Activated T-cell treated with anti-CD3 and anti-CD28 coated beads for 4 hours (primary cell): ENCODE measurements around the gene RBM7.

Source experiments
- DNase-seq: peaks from one replicate; pipeline ENCODE4 v3.0.0-alpha.2; 2020

RBM7 gene

GRCh38 chr11:114397349-114397982 is 3.0 kb upstream of the RBM7 start:
- DNase-seq, result no peak

DNA sequence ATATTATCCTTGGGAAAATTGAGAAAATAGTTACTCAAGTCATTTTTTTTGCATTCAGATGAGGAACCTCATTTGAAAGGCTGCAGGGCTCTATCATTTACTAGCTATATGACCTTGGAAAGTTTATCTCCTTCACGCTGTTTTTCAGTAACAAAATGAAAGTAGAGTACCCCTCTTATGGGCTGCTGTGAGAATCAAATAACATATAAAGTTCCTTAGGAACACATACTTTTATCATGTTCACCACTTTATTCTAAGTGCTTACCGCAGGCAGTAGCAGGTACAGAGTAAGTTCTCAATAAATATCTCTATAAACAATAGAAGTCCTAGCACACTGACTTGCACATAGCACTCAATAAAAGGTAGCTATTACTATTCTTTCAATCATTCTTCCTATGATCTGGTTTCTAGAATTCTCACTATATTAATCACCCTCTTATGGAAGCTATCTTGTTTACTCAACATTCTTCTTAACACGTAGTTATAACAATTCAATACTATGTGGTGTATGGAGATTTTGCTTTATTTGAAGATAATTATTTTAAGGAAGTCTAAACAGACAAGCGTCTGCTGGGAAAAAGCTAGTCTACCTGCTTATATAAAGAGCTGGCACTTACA is 2.1 kb upstream of the RBM7 start:
- DNase-seq, result no peak

- DNase-seq, result no peak
Measured at GRCh38 chr11:114399490-114400215, 813 bp upstream of the RBM7 start.

- DNase-seq, result no peak
Measured at GRCh38 chr11:114400915-114401223, 403 bp downstream of the RBM7 start.

GRCh38 chr11:114401311-114401710 is 845 bp downstream of the RBM7 start:
- DNase-seq, result no peak

DNA sequence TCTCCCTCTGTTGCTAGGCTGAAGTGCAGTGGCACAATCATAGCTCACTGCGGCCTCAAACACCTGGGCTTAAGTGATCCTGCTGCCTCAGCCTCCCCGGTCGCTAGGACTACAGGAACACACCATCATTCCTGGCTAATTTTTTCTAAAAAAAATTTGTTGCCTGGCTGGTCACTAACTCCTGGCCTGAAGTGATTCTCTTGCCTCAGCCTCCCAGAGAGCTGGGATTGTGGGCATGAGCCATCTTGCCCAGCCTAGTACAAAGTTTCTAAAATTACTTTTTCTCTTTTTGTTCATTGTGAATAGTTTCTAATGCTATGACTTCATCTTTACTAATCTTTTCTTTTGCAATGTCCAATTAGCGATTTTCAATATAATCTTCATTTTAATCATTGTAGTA is 12.5 kb downstream of the RBM7 start:
- DNase-seq, result no peak

DNA sequence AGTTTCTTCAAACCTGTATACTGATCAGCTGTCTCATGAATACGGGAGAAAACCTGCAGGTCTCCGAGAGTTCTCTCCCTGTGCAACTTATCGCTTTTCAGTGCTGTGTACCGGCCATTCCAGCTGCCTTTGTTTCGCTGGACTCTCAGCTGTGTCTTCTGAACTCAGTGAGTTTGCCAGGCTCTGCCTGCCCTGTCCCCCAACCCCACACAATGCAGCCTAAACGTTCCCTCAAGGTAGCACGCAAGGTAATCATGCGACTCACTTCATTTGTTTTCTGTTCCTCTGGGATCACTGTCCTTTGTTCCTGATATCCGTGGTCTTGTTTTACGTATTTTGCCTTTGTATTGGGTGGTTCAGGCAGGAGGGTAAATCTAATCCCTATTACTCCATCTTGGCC is 13.5 kb downstream of the RBM7 start:
- no peak for DNase-seq

- no peak for DNase-seq
Measured at GRCh38 chr11:114416441-114416961, 16.0 kb downstream of the RBM7 start.

GRCh38 chr11:114426280-114426679 is 25.8 kb downstream of the RBM7 start:
- no peak for DNase-seq

GRCh38 chr11:114430290-114430689 is 29.8 kb downstream of the RBM7 start:
- no peak for DNase-seq

DNA sequence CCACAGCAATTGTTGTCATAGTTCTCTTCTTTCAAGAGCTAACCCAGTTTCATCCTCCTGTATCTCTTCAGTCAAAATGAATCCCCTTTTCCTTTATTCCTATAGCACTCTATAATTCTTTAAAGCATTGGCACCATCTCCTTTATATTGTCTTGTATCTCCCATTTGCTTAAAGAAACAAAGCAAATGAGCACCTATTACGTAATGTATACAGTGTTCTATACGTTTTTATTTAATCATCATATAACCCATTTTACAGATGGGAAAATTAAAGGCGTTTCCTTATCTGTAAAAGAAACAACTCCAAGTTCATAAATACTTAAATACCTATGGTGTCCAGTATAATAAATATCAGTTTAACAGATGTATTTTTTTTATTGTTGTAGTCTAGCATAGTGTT is 32.4 kb downstream of the RBM7 start:
- DNase-seq, result no peak

GRCh38 chr11:114433376-114433775 is 32.9 kb downstream of the RBM7 start:
- DNase-seq, result no peak

- DNase-seq, result no peak
Measured at GRCh38 chr11:114438303-114438702, 37.8 kb downstream of the RBM7 start.

DNA sequence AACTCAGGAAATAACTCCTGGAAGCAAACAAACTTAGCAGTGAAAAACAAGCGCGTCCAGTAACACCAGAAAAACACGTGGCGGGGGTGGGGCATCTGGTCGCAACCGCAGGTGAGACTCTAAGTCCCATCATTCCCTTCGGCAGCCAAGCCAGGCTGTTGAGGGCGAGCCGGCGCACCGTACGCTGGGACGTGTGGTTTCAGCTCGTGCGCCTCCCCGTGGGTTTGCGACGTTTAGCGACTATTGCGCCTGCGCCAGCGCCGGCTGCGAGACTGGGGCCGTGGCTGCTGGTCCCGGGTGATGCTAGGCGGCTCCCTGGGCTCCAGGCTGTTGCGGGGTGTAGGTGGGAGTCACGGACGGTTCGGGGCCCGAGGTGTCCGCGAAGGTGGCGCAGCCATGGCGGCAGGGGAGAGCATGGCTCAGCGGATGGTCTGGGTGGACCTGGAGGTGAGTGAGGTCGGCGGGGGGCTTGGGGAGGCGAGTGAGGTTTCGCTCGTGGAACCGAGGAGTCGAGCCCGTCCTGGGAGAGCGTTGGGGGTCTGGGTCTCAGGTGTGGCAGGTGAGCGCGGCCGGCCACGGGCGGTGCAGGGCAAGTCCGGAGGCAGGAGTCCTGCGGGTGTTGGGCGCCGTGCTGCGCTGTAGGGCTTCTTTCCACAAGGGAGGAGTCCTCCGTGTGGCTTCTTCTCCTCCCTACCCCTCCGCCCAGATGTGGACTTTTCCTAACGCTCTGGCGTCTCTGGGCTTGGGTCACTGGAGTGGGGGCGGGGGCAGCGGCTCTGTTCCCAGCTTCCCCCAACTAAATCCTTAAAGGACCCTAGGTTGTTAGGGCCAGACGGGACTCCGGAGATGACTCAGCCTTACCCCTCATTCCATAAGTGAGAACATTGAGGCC is 39.0 kb downstream of the RBM7 start, which contains the start of gene REXO2:
TSS of gene REXO2 (plus strand) at position 239 of the 892 bp plus-strand sequence. CDS start at position 301, 62 bp downstream.
- peak; percentile 88 for DNase-seq

DNA sequence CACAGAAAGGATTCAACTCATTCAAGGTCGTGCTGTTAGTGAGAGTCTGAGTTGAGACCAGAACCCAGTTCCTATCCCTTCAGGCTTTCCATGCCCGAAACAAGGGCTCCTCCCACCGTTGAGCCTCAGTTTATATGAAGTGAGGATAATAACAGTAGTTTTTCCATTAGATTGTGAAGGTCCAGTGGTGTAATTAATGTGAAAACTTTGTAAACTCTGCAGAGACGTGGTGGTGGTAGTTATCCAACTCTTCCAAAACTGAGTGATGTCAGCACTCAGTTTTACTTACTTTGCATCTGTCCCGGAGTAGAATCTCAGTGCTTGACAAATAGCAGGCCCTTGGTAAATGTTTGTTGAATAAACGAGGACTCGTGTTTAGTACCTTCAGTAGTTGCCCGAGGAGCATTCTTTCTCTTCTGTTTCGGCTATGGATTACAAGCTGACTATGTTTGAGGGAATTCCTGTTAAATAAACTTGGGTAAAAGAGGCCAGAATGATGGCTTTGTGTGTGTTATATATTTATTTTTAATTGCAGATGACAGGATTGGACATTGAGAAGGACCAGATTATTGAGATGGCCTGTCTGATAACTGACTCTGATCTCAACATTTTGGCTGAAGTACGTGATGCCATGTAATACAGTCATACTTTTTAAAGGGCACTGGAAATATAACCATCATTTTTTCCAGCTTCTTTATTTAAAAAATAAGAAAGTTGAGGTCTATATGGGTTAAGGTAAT is 39.8 kb downstream of the RBM7 start:
- DNase-seq, result no peak

- DNase-seq, result no peak
Measured at GRCh38 chr11:114440971-114441763, 40.7 kb downstream of the RBM7 start.

DNA sequence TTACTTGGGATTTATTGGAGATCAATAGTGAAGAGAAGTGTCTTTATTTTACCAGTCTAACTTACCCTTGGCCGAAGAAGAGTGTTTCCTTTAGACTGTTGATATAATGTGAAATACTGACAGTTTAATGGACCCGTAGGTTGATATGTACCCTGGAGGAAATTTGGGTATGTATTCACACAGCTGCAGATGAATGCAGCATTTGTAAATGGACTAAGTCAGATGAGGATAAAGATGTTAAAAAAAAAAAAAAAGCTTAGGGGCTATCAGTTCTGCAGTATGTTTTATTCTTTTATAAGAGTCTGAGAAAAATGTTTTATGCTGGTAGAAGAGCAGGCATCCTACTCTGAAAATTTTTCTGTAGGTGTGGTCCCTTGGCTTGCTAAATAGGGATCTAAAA is 41.5 kb downstream of the RBM7 start:
- no peak for DNase-seq

GRCh38 chr11:114442536-114442935 is 42.1 kb downstream of the RBM7 start:
- DNase-seq, result no peak

DNA sequence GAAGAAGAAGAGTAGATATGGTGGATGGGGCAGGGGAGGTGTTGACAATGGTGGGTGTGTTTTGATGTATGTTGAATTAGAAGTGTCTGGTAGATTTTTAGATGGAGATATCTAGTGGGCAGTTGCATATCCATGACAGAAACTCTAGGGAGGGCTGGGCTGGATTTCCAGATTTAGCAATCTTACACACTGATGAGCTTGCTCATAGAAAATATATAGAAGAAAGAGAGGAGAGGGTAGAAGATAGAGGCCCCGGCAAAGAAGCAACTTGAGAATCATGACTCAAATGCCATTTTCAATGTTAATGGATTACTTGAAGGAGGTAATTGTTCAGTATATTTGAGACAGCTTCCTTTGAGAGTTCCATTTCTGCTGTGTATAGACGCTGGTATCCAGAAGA is 47.0 kb downstream of the RBM7 start:
- no peak for DNase-seq

- no peak for DNase-seq
Measured at GRCh38 chr11:114447892-114448291, 47.4 kb downstream of the RBM7 start.

DNA sequence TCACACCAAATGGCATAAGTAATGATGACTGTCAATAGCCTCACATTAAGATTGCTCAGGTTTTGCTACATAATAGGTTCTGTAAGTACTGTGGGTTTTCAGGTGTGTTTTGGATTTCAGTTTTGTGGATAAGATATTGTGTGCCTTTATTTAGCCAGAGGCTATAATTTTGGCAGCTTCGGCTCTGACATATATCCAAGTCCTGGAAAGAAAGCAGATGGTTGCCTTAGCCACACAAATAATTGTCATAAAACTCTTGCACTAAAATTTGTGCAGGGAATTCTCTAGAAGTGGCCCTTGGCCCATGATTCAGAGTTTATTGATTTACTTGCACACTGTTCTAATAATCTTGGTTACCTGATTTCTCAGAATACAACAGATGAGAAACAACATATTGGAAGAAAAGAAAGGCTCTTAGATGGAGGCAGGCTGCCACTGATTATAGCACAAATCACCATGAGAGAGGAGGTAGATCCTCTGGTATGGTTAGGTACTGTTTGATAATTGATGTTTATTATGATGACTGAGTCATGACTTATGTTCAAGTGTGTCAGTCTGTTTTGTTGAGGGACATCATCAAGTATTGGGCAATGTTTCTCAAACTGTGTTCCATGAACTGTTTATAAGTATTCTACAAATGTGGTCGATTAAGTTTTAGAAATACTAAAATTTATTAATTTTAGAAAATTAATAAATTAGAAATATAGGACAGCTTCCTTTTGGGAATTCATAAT is 48.5 kb downstream of the RBM7 start:
- no peak for DNase-seq
